ENCODE results near the gene TNF. TPM values are rescaled to one million over a fixed set of nuclear protein-coding genes. Genes with fewer than 3 reads are reported as not detected.

TNF gene
- total and polyA plus RNA-seq, 2 of the 13 experiments (the other 11 are each of a cell fraction or from before 2014, with no cell fraction given): not detected

DNA sequence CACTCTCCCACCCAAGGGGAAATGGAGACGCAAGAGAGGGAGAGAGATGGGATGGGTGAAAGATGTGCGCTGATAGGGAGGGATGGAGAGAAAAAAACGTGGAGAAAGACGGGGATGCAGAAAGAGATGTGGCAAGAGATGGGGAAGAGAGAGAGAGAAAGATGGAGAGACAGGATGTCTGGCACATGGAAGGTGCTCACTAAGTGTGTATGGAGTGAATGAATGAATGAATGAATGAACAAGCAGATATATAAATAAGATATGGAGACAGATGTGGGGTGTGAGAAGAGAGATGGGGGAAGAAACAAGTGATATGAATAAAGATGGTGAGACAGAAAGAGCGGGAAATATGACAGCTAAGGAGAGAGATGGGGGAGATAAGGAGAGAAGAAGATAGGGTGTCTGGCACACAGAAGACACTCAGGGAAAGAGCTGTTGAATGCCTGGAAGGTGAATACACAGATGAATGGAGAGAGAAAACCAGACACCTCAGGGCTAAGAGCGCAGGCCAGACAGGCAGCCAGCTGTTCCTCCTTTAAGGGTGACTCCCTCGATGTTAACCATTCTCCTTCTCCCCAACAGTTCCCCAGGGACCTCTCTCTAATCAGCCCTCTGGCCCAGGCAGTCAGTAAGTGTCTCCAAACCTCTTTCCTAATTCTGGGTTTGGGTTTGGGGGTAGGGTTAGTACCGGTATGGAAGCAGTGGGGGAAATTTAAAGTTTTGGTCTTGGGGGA, 754 bp downstream of the TNF start:
- no peak for DNase-seq (ENCODE audit: low spot score)
- H3K27ac ChIP-seq (ENCODE audit: extremely low read length, insufficient read depth, low read length): no peak overlapping the region
- no peak for ATAC-seq
- in situ Hi-C loops (cut with HindIII; ENCODE audit: extremely low pct_ligation_motif_present, low pct_unique_long_range_greater_than_20kb): no loop called here
- TF ChIP-seq NBN (conservative IDR thresholded peaks at IDR 0.05) (peak; percentile 69; the same call in 1 of the 2 replicates), ZNF317 (CRISPR knock-in tag; IDR thresholded peaks at IDR 0.05) (no peak)
- ChIA-PET POLR2A (interaction anchor here (0.9 to 2.3 kb wide), 5 partner anchors 8 to 89 kb away, joined by 3 to 9 read pairs (median 6); partner anchors contain the start of genes DDX39B, GPANK1 and NFKBIL1), CTCF (ENCODE audit: low intra/inter-chr PET ratio, low total read pairs) (no interaction called here)
- no peak overlapping the region for H3K4me2 ChIP-seq (ENCODE audit: low read depth, low read length)
- 47% methylated on average over 8 of the region's 8 CpGs for WGBS (ENCODE audit: low lambda C conversion rate)
- H4K20me1 ChIP-seq (ENCODE audit: insufficient read depth, low read length): no peaks in the 10 kb centered on the region
- no peak overlapping the region for H2AFZ ChIP-seq (ENCODE audit: low read length)
- intact Hi-C loops (cut with micrococcal nuclease; ENCODE audit: unreplicated experiment): no loop called here
- H3K27me3 ChIP-seq (ENCODE audit: control insufficient read depth in 1 of 2, insufficient read depth in 2 of 2, low read length in 2 of 2): peaks cover 20 to 96% of the 10 kb centered on the region in 2 experiments
- no peak overlapping the region for H3K9ac ChIP-seq (ENCODE audit: insufficient read depth, low read depth, low read length)
- BruUV-seq (replicated peaks): no TSS peak
- peaks cover 8% of the 10 kb centered on the region for H3K4me1 ChIP-seq (ENCODE audit: insufficient read depth, low read length)
- no peak for FAIRE-seq
- no peaks in the 10 kb centered on the region for H3K79me2 ChIP-seq (ENCODE audit: insufficient read depth, low read length)
- H3K36me3 ChIP-seq (replicated peaks in 1 of 2; ENCODE audit: control insufficient read depth in 1 of 2, insufficient read depth in 2 of 2, low read length in 2 of 2): no peaks in the 10 kb centered on the region
- no peak overlapping the region for H3K4me3 ChIP-seq (replicated peaks in 1 of 3; ENCODE audit: insufficient read depth in 1 of 3, low read depth in 2 of 3, low read length in 3 of 3)
- H3K9me3 ChIP-seq (ENCODE audit: low read length): no peaks in the 10 kb centered on the region

DNA sequence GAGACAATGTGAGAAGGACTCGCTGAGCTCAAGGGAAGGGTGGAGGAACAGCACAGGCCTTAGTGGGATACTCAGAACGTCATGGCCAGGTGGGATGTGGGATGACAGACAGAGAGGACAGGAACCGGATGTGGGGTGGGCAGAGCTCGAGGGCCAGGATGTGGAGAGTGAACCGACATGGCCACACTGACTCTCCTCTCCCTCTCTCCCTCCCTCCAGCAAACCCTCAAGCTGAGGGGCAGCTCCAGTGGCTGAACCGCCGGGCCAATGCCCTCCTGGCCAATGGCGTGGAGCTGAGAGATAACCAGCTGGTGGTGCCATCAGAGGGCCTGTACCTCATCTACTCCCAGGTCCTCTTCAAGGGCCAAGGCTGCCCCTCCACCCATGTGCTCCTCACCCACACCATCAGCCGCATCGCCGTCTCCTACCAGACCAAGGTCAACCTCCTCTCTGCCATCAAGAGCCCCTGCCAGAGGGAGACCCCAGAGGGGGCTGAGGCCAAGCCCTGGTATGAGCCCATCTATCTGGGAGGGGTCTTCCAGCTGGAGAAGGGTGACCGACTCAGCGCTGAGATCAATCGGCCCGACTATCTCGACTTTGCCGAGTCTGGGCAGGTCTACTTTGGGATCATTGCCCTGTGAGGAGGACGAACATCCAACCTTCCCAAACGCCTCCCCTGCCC, 1.7 kb downstream of the TNF start:
- no peak overlapping the region for H2AFZ ChIP-seq (ENCODE audit: low read length)
- TF ChIP-seq ZNF430 (CRISPR knock-in tag; IDR thresholded peaks at IDR 0.05) (no peak), ZNF530 (CRISPR knock-in tag; IDR thresholded peaks at IDR 0.05; ENCODE audit: low read depth) (no peak), GABPA (IDR thresholded peaks at IDR 0.05; ENCODE audit: low read depth, low read length) (peak; percentile 26; the same call in 1 of the 2 replicates), GABPA (CRISPR knock-in tag; IDR thresholded peaks at IDR 0.05; ENCODE audit: low read depth) (peak; percentile 24; the same call in 1 of the 2 replicates), ZNF768 (CRISPR knock-in tag; IDR thresholded peaks at IDR 0.05) (0 out of 2 replicates have a peak, but pooled peaks have one; percentile 26), NBN (conservative IDR thresholded peaks at IDR 0.05) (no peak), RFX5 (IDR thresholded peaks at IDR 0.05; ENCODE audit: low read depth, low read length) (no peak), ETV5 (CRISPR knock-in tag; IDR thresholded peaks at IDR 0.05; ENCODE audit: borderline replicate concordance) (no peak), ZNF878 (CRISPR knock-in tag; IDR thresholded peaks at IDR 0.05) (no peak), SMYD3 (CRISPR knock-in tag; IDR thresholded peaks at IDR 0.05) (no peak), ZFP36L2 (CRISPR knock-in tag; IDR thresholded peaks at IDR 0.05) (no peak), MED13 (CRISPR knock-in tag; IDR thresholded peaks at IDR 0.05) (no peak)
- TF ChIP-seq, protein P1, sequence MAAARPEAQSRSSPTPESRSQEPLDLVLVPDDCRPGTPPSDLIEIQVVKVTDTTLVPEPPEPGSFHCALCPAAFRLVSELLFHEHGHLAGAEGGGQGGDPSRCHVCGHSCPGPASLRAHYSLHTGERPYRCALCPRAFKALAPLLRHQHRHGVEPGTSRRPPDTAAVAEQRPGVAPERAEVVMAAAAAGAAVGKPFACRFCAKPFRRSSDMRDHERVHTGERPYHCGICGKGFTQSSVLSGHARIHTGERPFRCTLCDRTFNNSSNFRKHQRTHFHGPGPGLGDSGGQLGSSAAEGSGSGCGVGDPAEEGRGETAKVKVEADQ (CRISPR knock-in tag; IDR thresholded peaks at IDR 0.05; ENCODE audit: borderline replicate concordance): no peak
- TF ChIP-seq, protein P2, sequence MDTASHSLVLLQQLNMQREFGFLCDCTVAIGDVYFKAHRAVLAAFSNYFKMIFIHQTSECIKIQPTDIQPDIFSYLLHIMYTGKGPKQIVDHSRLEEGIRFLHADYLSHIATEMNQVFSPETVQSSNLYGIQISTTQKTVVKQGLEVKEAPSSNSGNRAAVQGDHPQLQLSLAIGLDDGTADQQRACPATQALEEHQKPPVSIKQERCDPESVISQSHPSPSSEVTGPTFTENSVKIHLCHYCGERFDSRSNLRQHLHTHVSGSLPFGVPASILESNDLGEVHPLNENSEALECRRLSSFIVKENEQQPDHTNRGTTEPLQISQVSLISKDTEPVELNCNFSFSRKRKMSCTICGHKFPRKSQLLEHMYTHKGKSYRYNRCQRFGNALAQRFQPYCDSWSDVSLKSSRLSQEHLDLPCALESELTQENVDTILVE (CRISPR knock-in tag; IDR thresholded peaks at IDR 0.05): no peak
- TF ChIP-seq, protein P3, sequence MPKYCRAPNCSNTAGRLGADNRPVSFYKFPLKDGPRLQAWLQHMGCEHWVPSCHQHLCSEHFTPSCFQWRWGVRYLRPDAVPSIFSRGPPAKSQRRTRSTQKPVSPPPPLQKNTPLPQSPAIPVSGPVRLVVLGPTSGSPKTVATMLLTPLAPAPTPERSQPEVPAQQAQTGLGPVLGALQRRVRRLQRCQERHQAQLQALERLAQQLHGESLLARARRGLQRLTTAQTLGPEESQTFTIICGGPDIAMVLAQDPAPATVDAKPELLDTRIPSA (CRISPR knock-in tag; IDR thresholded peaks at IDR 0.05; ENCODE audit: borderline replicate concordance): no peak

More for the DNA sequence above, 1.7 kb downstream of the TNF start:
- no peak overlapping the region for H3K4me2 ChIP-seq (ENCODE audit: low read depth, low read length)
- intact Hi-C loops (cut with micrococcal nuclease; ENCODE audit: unreplicated experiment) (no loop called here), in situ Hi-C loops (cut with HindIII; ENCODE audit: extremely low pct_ligation_motif_present, low pct_unique_long_range_greater_than_20kb) (no loop called here)
- 34% methylated on average over 18 of the region's 19 CpGs for WGBS (ENCODE audit: low lambda C conversion rate)
- no peak overlapping the region for H3K27ac ChIP-seq (ENCODE audit: extremely low read length, insufficient read depth, low read length)
- no peak for DNase-seq (ENCODE audit: low spot score)
- H3K4me1 ChIP-seq (ENCODE audit: insufficient read depth, low read length): peaks cover 18% of the 10 kb centered on the region
- no peaks in the 10 kb centered on the region for H3K9me3 ChIP-seq (ENCODE audit: low read length)
- H3K4me3 ChIP-seq (replicated peaks in 1 of 3; ENCODE audit: insufficient read depth in 1 of 3, low read depth in 2 of 3, low read length in 3 of 3): no peak overlapping the region
- H3K9ac ChIP-seq (ENCODE audit: insufficient read depth, low read depth, low read length): no peak overlapping the region
- no TSS peak for BruUV-seq (replicated peaks)
- ATAC-seq: no peak
- H3K36me3 ChIP-seq (replicated peaks in 1 of 2; ENCODE audit: control insufficient read depth in 1 of 2, insufficient read depth in 2 of 2, low read length in 2 of 2): no peaks in the 10 kb centered on the region
- ChIA-PET POLR2A (interaction anchor here (0.6 to 2.3 kb wide), 6 partner anchors 9 to 88 kb away, joined by 3 to 9 read pairs (median 5); partner anchors contain the start of genes DDX39B, GPANK1 and NFKBIL1), CTCF (ENCODE audit: low intra/inter-chr PET ratio, low total read pairs) (no interaction called here)
- peaks cover 21 to 96% of the 10 kb centered on the region in 2 experiments for H3K27me3 ChIP-seq (ENCODE audit: control insufficient read depth in 1 of 2, insufficient read depth in 2 of 2, low read length in 2 of 2)
- no peaks in the 10 kb centered on the region for H4K20me1 ChIP-seq (ENCODE audit: insufficient read depth, low read length)
- no peaks in the 10 kb centered on the region for H3K79me2 ChIP-seq (ENCODE audit: insufficient read depth, low read length)
- FAIRE-seq: no peak
